Measurements from ENCODE around the gene TMPRSS3.

Gene TMPRSS3

DNA sequence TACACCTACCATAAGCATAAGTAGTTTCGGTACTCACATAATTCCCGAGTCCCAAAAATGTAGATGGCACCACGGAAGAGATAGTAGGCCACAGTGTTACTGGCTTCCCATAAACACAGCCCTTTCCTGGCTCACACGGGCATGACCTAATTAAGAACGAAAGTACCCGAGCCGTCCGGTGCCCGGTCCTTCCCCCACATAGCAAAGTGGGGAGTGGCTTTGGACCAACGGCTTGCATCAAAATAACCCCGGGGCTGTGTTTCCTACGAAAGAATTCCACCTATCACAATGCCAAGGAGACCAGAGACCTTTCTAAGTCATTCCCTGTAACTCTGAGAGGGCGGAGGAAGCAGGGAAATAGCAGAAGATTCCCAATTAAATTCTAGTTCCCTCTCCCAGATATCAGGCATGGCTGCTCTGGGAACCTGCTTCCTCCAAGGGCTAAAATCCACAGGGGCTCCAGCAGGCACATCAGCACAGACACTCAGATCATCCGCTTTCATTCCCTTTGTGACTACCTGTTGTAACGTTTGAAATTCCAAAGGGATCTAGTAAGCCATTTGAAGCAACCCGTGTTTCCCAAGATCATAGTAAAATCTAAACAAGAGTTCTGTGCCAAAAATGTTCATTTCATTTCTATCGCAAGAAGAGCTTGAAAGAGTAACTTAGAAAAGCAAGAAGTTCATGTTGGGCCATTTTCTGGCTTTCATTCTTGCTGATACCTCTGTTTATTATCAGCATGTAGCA lies at the start of gene TMPRSS3:
Gene TMPRSS3, minus strand, starts transcription at position 148 of the 747 bp plus-strand sequence. CDS start 635 bp downstream, outside the sequence.
- peak; percentile 30 to 81 for DNase-seq (ENCODE audit: low read depth in 1 of 2, low spot score in 1 of 2)
- in situ Hi-C loops (cut with HindIII; ENCODE audit: low pct_unique_long_range_greater_than_20kb, low sequenced_read_pairs), result no loop called here
- no peak for TF ChIP-seq JUND (IDR thresholded peaks at IDR 0.05; ENCODE audit: low read depth)

- DNase-seq (ENCODE audit: low read depth in 1 of 2, low spot score in 1 of 2), result no peak
- in situ Hi-C loops (cut with HindIII; ENCODE audit: low pct_unique_long_range_greater_than_20kb, low sequenced_read_pairs), result no loop called here
- no peak for TF ChIP-seq JUND (IDR thresholded peaks at IDR 0.05; ENCODE audit: low read depth)
Measured at GRCh38 chr21:42445311-42445710, 49.5 kb upstream of the TMPRSS3 start.

GRCh38 chr21:42444745-42445059 lies 48.9 kb upstream of the TMPRSS3 start:
- no peak for DNase-seq (ENCODE audit: low read depth in 1 of 2, low spot score in 1 of 2)
- TF ChIP-seq JUND (IDR thresholded peaks at IDR 0.05; ENCODE audit: low read depth), result no peak
- in situ Hi-C loops (cut with HindIII; ENCODE audit: low pct_unique_long_range_greater_than_20kb, low sequenced_read_pairs), result no loop called here

DNA sequence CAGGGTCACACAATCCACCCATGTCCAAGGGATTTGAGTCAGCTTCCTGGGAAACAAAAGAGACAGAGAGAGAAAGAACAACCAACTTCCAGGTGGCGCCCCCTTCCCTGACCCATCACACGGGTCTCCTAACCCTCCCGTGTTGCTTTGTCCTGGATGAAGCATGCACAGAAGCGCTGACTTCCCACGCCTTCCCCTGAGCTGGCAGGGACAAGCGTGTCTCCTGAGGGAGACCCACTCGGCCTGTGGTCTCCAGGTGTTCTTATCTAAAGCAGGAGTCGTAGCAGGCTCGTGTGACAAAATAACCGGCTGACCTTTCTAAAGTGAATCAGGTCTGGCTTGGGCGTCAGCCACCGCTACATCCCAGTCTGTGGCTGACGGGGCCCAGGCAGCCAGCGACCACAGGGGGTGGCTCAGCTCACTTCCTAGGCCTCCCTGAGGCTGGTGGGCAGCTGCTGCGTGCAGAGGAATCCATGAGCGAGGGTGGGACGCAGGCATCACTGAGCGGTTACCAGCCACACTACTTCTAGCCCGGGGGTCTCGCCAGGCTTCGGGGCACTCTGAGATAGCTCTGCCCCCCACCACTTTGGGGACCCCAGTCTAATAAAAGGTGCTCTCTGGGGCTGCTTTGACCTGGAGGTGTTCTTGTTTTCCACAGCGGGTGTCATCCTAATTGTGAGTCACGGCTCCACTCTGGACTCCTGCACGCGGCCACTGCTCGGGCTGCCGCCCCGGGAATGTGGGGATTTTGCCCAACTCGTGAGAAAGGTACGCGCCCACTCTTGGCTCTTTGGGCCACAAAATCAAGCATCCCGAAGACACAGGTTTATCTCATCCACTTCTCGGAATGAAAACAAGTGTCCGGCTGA lies 48.3 kb upstream of the TMPRSS3 start:
- TF ChIP-seq JUND (IDR thresholded peaks at IDR 0.05; ENCODE audit: low read depth), result no peak
- no peak for DNase-seq (ENCODE audit: low read depth in 1 of 2, low spot score in 1 of 2)
- in situ Hi-C loops (cut with HindIII; ENCODE audit: low pct_unique_long_range_greater_than_20kb, low sequenced_read_pairs), result no loop called here

DNA sequence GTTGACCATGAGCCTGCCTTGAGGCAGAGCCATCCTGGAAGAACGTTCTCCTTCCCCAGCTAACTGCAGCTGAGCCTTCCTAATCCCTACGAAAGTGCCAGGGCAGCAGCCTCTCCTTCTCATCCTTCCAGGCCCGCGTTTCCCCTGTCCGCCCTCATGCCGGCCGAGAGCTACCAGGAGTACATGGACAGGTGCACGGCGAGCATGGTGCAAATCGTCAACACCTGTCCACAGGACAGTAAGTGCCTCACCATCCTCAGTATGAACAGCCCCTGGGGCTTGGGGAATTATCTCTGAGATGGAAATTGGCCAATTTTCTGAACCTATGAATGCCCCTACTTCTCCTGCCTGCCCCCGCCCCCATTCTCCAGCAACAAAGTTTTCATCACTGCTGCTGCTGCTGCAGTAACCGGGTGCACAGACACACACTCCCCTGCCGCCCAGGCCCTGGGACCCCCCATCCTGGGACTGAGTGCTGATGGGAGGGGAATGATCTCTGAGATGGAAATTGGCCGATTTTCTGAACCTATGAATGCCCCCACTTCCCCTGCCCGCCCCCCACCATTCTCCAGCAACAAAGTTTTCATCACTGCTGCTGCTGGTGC lies 47.4 kb upstream of the TMPRSS3 start:
- no peak for DNase-seq (ENCODE audit: low read depth in 1 of 2, low spot score in 1 of 2)
- no peak for TF ChIP-seq JUND (IDR thresholded peaks at IDR 0.05; ENCODE audit: low read depth)
- in situ Hi-C loops (cut with HindIII; ENCODE audit: low pct_unique_long_range_greater_than_20kb, low sequenced_read_pairs), result no loop called here

GRCh38 chr21:42441963-42442362 lies 46.1 kb upstream of the TMPRSS3 start:
- no peak for DNase-seq (ENCODE audit: low read depth in 1 of 2, low spot score in 1 of 2)
- in situ Hi-C loops (cut with HindIII; ENCODE audit: low pct_unique_long_range_greater_than_20kb, low sequenced_read_pairs), result no loop called here
- TF ChIP-seq JUND (IDR thresholded peaks at IDR 0.05; ENCODE audit: low read depth), result no peak

GRCh38 chr21:42440187-42440792 lies 44.4 kb upstream of the TMPRSS3 start:
- DNase-seq (ENCODE audit: low read depth in 1 of 2, low spot score in 1 of 2), result no peak
- no peak for TF ChIP-seq JUND (IDR thresholded peaks at IDR 0.05; ENCODE audit: low read depth)
- in situ Hi-C loops (cut with HindIII; ENCODE audit: low pct_unique_long_range_greater_than_20kb, low sequenced_read_pairs), result no loop called here

GRCh38 chr21:42439284-42440186 lies 43.7 kb upstream of the TMPRSS3 start:
- no peak for DNase-seq (ENCODE audit: low read depth in 1 of 2, low spot score in 1 of 2)
- TF ChIP-seq JUND (IDR thresholded peaks at IDR 0.05; ENCODE audit: low read depth), result no peak
- in situ Hi-C loops (cut with HindIII; ENCODE audit: low pct_unique_long_range_greater_than_20kb, low sequenced_read_pairs), result no loop called here

DNA sequence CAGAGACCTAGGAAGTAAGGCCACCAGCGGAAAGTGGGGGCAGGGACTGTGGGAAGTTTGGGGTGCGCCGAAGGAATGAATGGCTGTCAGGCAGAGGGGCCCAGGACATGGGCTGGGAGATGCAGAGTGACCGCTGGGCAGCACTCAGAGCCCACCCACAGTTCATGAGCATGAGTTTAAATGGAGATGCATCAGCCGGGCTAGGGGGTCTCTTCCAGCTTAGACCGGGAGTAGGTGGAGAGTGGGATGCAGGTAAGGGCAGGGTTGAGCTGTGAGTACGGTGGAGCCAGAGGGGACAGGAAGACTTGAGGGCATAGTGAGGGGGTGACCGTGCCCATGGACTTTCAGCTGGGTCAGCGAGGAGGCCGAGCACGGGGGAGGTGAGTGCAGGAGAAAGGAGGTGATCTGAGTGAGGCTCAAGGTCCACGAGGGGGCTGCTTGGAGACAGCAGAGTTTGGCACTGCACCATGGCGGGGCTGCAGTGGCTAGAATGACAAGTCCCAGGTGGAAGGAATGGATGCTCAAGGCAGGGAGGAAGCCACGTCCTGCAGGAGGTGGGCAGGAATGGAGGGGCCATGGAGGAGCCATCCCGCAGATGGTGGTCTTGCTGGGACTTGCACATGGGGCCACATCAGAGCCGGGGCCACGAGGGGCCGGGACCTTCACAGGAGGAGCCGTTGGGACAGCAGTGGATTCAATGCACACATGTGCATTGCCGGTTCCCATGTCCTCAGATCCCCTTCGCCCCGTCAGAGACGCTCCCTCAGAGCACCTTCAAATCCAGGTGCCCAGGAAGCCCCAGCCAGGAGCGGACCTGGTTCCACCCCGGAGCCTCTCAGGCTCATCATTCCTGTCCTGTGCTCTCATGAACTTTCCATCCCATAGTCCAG lies 42.7 kb upstream of the TMPRSS3 start:
- no peak for TF ChIP-seq JUND (IDR thresholded peaks at IDR 0.05; ENCODE audit: low read depth)
- in situ Hi-C loops (cut with HindIII; ENCODE audit: low pct_unique_long_range_greater_than_20kb, low sequenced_read_pairs), result no loop called here
- no peak for DNase-seq (ENCODE audit: low read depth in 1 of 2, low spot score in 1 of 2)

GRCh38 chr21:42437786-42438185 lies 41.9 kb upstream of the TMPRSS3 start:
- peak; percentile 66 to 77 for DNase-seq (ENCODE audit: low read depth in 1 of 2, low spot score in 1 of 2)
- TF ChIP-seq JUND (IDR thresholded peaks at IDR 0.05; ENCODE audit: low read depth), result no peak

DNA sequence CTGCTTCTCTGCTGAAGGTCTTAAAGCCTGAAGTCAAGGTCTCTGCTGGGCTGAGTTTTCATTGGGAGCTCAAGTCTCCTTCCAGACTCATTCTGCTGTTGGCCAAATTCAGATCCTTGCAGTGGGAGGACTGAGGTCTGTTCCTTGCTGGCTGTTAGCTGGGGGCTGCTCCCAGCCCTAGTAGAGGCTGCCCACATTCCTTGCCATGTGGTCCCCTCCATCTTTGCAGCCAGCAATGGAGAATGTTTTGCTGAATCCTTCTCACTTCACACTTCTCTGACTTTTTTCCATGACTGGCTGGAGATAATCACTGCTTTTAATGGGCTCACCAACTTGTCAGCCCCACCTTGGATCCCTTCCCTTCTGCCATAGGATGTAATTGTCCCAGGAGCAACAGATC lies 41.1 kb upstream of the TMPRSS3 start:
- DNase-seq (ENCODE audit: low read depth in 1 of 2, low spot score in 1 of 2), result no peak
- in situ Hi-C loops (cut with HindIII; ENCODE audit: low pct_unique_long_range_greater_than_20kb, low sequenced_read_pairs), result no loop called here
- no peak for TF ChIP-seq JUND (IDR thresholded peaks at IDR 0.05; ENCODE audit: low read depth)

More at GRCh38 chr21:42437786-42438185, 41.9 kb upstream of the TMPRSS3 start:
- in situ Hi-C loops (cut with HindIII; ENCODE audit: low pct_unique_long_range_greater_than_20kb, low sequenced_read_pairs), result no loop called here

Data from T47D (cell line).